Spinal cord (tissue), 10 donors: Measurements from ENCODE around the gene KNCN. TPM values are rescaled to one million over a fixed set of nuclear protein-coding genes. Genes with fewer than 3 reads are reported as not detected.

Experiments
- DNase-seq, 6 donors: peaks; one replicate each; pipeline versions ENCODE4 v3.0.0 to v3.0.0-alpha.2; 2013 to 2015; ENCODE audit warnings: low spot score in 6 of 6, low read depth in 4 of 6
- H3K27ac ChIP-seq: one replicate; pipeline ENCODE4 v1.5.1; 2013; ENCODE audit warnings: low read depth, low read length, control low read depth
- H3K27me3 ChIP-seq: one replicate; pipeline ENCODE4 v1.6.1; 2013; ENCODE audit warnings: low read length; ENCODE audit not compliant: control insufficient read depth, insufficient read depth
- H3K36me3 ChIP-seq: one replicate; pipeline ENCODE4 v1.6.1; 2013; ENCODE audit warnings: low read length; ENCODE audit not compliant: control insufficient read depth, insufficient read depth
- H3K4me1 ChIP-seq: one replicate; pipeline ENCODE4 v1.6.1; 2013; ENCODE audit warnings: low read length; ENCODE audit not compliant: control insufficient read depth, insufficient read depth
- H3K4me3 ChIP-seq: one replicate; pipeline ENCODE4 v1.5.1; 2013; ENCODE audit warnings: low read depth, low read length, control low read depth
- H3K9me3 ChIP-seq: one replicate; pipeline ENCODE4 v1.6.1; 2013; ENCODE audit warnings: low read length; ENCODE audit not compliant: control insufficient read depth, insufficient read depth
- WGBS: methylation state at CpG from one replicate; pipeline ENCODE4 v1.1.5; 2013; ENCODE audit warnings: missing lambda C conversion rate; ENCODE audit not compliant: insufficient coverage; 5-methylcytosine and 5-hydroxymethylcytosine counted together
- polyA plus RNA-seq, 2 donors: library from polyadenylated mRNA; unstranded; fragments of 120-200 nt; gene quantifications; one replicate each; pipeline ENCODE4 v1.2.1, GENCODE V29; 2013; ENCODE audit not compliant: insufficient read length in 2 of 2
- total RNA-seq, 2 donors: library from RNA; depleted of rRNA in 1 of 2; stranded (reverse); fragments of 120-200 nt in 1 of 2; fragments of >200 nt in 1 of 2; gene quantifications; one replicate each; pipeline versions ENCODE4 v1.2.3 to v1.2.4, GENCODE V29; 2013 to 2014
- donor health status: healthy.

KNCN gene
- total and polyA plus RNA-seq, 4 donors = 0.17 to 1.9 (median 1.1) TPM

DNA sequence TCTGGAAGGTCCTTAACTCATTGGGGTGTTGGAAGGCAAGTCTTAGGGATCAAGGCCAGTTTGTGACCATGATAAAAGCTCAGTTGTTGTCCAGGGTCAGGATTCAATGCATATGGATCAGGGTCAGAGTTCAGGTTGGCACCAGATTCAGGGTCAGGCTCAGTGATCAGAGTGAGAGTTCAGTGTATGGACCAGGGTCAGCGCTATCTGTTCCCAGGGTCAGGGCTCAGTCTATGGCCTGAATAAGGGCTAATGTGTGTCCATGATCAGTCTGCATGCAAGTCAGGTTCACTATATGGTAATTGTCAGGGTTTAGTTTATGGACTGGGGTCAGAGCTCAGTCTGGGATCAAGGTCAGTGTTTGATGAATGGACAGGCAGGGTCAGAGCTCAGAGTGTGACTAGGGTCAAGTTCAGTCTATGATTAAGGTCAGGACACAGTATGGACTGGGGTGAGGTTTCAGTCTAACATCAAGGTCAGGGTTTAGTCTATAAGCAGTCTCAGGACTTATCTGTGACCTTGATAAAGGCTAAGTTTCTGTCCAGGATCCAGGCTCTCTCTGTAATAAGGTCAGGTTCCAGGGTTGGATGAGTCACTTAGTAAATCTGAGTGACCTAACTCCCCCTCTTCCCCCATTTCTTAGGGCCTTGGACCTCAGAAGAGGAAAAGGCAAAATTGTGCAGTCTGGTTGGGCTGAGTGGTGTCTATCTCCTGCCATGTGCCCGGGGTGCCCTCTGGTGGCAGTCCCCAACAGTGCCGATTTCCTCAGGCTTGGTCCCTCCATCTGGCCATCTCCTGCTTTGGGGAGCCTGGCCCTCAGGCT, 23.8 kb downstream of the KNCN start:
- 22% methylated on average over 3 of the region's 3 CpGs for WGBS
- Histone ChIP-seq H3K36me3 (no peaks in the 10 kb centered on the region), H3K9me3 (no peaks in the 10 kb centered on the region), H3K4me3 (no peak overlapping the region), H3K27me3 (peaks cover 66% of the 10 kb centered on the region), H3K4me1 (peaks cover 34% of the 10 kb centered on the region), H3K27ac (no peak overlapping the region)
- peak in 2 of 6 donors; percentile 87 to 91 for DNase-seq

DNA sequence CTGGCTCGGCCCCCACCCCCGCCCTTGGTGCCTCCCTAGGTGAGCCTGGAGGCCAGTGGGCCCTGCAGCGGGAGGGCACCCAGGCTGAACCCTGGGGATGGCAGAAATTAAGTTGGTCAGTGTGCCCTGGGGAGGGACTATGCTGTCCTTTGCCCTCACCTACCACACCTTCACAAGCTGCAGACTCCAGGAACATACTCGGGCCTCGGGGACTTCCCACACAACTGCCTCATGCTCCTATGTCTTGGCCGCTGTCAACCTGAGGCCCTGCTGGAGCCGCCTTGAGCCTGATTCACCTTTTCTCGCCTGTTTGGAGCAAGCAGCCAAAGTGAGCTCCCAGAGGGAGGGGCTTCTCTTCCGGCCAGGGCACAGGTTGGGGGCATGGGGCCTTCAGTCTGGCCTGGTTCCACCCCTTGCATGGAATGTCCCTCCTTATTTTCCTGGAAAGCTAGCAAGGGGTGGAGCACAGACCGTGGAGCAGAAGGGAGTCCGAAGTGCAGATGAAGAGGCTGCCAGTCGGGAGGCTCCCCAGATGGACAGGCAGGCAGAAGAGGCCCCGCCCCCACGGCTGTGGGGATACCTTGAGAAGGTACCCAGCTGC, 24.7 kb downstream of the KNCN start:
- Histone ChIP-seq H3K27ac (no peak overlapping the region), H3K4me1 (peaks cover 35% of the 10 kb centered on the region), H3K4me3 (no peak overlapping the region), H3K36me3 (no peaks in the 10 kb centered on the region), H3K9me3 (no peaks in the 10 kb centered on the region), H3K27me3 (peaks cover 73% of the 10 kb centered on the region)
- WGBS = 19% methylated on average over 12 of the region's 14 CpGs
- no peak for DNase-seq

DNA sequence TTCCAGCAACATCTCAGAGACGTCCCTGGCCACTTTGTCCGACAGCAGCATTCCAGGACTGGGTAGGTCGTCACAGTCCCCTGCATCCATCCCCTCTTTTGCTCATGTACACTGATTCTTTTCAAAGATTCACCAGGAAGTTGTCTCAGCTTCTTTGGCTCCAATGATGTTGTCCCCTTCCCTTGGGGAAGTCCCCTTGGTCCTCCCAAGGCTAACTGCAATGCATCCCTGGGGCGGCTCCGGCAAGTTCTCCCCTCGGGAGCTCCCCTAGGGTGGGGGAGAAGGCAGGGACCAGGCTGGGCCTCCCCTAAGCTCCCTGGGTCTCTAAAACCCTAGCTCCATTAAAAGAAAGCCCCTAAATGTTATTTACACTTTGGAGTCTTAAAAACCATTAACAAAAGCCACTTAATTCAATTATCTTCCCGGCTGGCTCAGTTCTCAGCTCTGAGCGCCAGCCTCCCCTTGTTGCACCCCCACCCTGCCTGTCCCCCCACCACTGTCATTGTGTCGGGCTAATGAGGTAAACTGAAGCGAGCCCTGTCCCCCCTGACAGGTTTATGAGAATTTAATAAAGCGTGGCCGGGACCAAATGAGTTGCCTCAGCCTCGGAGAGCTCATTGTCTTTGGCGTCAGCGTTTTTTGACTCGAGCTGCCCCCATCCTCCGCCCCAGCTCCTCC, 25.3 kb downstream of the KNCN start:
- H3K36me3 ChIP-seq = no peaks in the 10 kb centered on the region
- peaks cover 35% of the 10 kb centered on the region for H3K4me1 ChIP-seq
- WGBS = 15% methylated on average over 16 of the region's 17 CpGs
- no peak overlapping the region for H3K27ac ChIP-seq
- peaks cover 73% of the 10 kb centered on the region for H3K27me3 ChIP-seq
- H3K4me3 ChIP-seq = no peak overlapping the region
- H3K9me3 ChIP-seq = no peaks in the 10 kb centered on the region
- peak in 1 of 6 donors; percentile 81 for DNase-seq

DNA sequence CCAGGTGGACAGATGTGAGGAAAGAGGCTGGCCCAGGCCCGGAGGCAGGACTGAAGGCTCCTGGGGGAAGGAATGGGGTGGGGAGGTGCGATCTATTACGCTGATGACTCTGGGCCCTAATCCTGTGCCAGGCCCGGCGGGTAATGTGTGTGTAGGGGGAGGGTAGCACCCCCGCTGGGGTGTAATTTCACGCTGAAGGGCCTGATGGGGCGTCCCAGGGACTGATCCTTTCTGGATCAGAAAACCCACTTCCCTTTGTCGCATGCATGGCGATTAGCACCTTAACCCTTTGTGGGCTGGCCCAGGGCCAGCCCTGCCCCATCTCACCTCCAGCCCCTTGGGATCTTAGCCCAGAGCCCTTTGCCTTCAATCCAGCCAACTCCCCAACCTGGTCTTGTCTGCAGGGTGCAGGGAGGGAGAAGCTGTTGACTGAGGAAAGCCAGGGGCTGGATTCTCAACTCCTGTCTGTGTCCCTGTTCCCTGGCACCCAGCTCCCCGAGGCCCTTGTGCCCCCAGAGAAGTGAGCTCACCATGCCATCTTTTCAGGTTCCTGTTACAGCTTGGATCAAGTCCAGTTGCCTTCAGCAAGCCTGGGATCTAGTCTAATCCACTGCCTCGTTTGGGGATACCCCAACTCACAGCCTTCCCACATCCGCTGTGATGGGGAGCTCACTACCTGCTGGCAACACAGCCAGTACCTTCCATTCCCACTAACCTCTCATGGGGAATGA, 26.0 kb downstream of the KNCN start:
- H3K36me3 ChIP-seq = no peaks in the 10 kb centered on the region
- WGBS = 23% methylated on average over 11 of the region's 13 CpGs
- peaks cover 71% of the 10 kb centered on the region for H3K27me3 ChIP-seq
- H3K9me3 ChIP-seq = no peaks in the 10 kb centered on the region
- peaks cover 40% of the 10 kb centered on the region for H3K4me1 ChIP-seq
- no peak overlapping the region for H3K4me3 ChIP-seq
- H3K27ac ChIP-seq = no peak overlapping the region
- DNase-seq = no peak

DNA sequence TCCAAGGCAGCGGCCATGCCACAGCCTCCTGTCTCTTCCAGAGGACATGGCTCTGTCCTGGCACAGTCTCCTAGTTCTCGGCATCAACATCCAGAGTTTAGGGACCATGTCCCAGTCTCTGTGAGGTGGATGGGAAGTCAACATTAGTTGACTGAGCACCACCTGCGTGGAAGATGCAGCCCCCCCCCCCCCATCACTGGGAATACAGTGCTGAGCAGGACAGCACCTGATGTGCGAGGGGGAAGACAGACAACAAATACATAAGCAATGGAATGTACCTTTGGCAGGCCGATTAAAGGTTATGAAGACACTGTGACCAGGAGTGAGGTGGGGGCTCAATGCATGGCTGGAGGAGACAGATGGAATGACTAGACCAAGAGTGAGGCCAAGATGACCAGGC, 26.6 kb downstream of the KNCN start:
- Histone ChIP-seq H3K27me3 (peaks cover 71% of the 10 kb centered on the region), H3K4me3 (no peak overlapping the region), H3K4me1 (peaks cover 46% of the 10 kb centered on the region), H3K9me3 (no peaks in the 10 kb centered on the region), H3K27ac (no peak overlapping the region), H3K36me3 (no peaks in the 10 kb centered on the region)
- WGBS = 65% methylated on average over 4 of the region's 5 CpGs
- no peak for DNase-seq

DNA sequence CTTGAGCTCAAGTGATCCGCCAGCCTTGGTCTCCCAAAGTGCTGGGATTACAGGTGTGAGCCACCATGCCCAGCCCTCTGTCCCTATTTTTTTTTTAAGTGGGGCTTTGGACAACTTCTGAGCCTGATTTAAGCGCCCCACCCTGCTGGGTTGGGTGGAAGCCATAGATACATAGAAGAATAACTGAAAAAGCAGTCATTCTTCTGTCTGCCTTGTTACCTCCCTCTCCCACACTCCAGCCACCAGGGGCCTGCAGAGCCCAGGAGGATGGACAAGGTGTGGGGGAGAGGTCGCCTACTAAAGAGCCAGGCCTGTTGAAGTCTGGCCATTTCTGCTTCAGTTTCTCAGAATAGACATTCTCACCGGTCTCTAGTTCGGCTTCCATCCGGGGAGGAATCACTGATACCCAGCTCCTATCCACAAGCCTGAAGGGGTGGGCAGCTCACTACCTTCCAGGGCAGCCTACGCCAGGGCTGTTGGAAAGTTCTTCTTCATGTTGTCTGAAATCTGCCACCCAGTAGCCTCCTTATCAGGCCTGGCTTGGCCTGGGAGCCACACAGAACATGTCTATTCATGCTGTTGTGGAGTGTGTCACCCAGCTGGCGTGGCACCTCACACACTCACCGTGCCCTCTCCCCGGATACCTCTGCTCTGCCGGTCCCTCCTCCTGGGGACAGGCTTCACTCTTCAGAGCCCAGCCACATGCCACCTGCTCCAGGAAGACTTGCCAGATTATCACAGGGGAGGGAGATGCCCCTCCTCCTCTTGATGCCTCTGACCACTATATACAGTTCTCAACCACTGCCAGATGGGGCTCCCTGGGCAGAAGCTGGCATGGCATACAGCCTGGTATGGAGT, 27.7 kb downstream of the KNCN start:
- 91% methylated on average over 10 of the region's 11 CpGs for WGBS
- H3K36me3 ChIP-seq = no peaks in the 10 kb centered on the region
- H3K9me3 ChIP-seq = no peaks in the 10 kb centered on the region
- H3K27ac ChIP-seq = no peak overlapping the region
- DNase-seq = no peak
- peaks cover 70% of the 10 kb centered on the region for H3K27me3 ChIP-seq
- no peak overlapping the region for H3K4me3 ChIP-seq
- H3K4me1 ChIP-seq = peaks cover 47% of the 10 kb centered on the region

DNA sequence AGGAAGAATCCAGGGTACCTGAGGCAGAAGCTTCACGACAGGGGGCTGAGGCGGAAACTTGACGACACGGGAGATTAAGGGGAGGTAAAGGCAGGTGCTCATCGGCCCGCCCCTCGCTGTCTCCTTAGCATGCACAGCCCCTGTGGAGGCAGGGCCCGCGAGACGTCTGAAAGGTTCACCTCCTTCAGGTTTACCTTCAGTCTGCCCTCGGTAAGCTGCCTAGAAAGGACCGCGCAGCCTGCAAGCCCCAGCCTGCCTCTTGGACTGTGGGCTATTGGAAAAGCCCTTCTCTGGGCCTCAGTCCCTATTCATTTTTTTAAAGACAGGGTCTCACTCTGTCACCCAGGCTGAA, 28.5 kb downstream of the KNCN start:
- no peak for DNase-seq
- Histone ChIP-seq H3K4me3 (no peak overlapping the region), H3K27ac (no peak overlapping the region), H3K4me1 (peaks cover 47% of the 10 kb centered on the region), H3K9me3 (no peaks in the 10 kb centered on the region), H3K36me3 (no peaks in the 10 kb centered on the region), H3K27me3 (peaks cover 66% of the 10 kb centered on the region)
- WGBS = 42% methylated on average over 13 of the region's 13 CpGs

DNA sequence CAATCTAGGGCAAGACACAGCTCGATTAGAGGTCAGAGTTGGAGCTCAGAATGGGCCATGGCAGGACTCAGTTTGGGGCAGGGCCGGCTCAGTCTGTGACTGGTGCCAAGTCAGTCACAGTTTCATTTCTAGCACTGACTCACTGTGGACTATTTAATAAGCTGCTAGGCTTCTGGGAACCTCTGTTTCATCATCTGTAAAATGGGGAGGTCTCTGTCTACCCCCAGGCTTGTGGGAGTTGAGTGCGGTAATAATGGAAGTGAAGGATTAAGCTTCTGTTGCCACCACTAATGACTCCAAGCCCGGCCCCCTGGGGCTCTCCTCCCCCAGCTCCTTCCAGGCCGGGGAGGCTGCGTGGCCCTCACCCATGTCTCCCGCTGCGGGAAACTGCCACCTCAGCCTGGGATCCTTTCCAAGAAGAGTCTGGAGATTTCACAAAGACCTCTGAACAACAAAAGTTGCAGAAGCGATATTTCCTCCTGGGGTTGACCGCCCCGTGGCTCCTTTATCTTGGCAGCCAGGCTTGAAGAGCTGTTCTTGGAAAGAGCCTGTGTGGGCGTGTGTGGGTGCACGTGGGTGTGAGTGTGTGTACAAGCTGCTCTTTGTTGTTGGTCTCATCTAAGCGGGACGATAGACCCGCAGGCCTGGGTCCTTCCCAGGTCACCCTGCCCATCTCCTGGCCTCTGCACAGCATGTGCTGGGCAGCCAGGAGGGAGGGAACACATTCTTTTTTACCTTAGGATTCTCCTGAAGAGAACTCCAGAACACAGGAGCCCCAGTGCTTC, 29.1 kb downstream of the KNCN start:
- no peak overlapping the region for H3K27ac ChIP-seq
- peaks cover 47% of the 10 kb centered on the region for H3K4me1 ChIP-seq
- H3K4me3 ChIP-seq = no peak overlapping the region
- no peaks in the 10 kb centered on the region for H3K9me3 ChIP-seq
- DNase-seq = peak in 2 of 6 donors; percentile 57 to 67
- no peaks in the 10 kb centered on the region for H3K36me3 ChIP-seq
- 19% methylated on average over 15 of the region's 16 CpGs for WGBS
- peaks cover 67% of the 10 kb centered on the region for H3K27me3 ChIP-seq
